IMR-90 (cell line): ENCODE measurements around the gene GTF2A1L. TPM values are rescaled to one million over a fixed set of nuclear protein-coding genes. Genes with fewer than 3 reads are reported as not detected.

Experiments
- ATAC-seq: fragments of 200-7000 bp; cut with Tn5 transposase; 2 replicates; pipeline ENCODE4 v1.9.1; 2020; ENCODE audit warnings: low read depth, mild to moderate bottlenecking, moderate library complexity
- BruUV-seq: library from RNA; stranded (reverse); fragments of 400-500 nt; replicated peaks from 2 replicates; lab custom pipeline; 2021; lab: Mats Ljungman, UMichigan
- CTCF ChIA-PET: fragments of 300-600 bp; formaldehyde crosslinking; extraction: SDS; loops from one replicate; lab custom pipeline; 2021; ENCODE audit warnings: antibody characterized with exemption; lab: Yijun Ruan, JAX
- POLR2A ChIA-PET: fragments of 300-600 bp; sonication (Branson Sonifier 250); formaldehyde crosslinking; loops from one replicate; lab custom pipeline; 2022; ENCODE audit warnings: antibody characterized with exemption; ENCODE audit not compliant: unreplicated experiment; lab: Charles Lee
- DNase-seq: peaks from one replicate; pipeline ENCODE4 v3.0.0; 2013
- H2AFZ ChIP-seq: replicated peaks from 2 replicates; pipeline ENCODE3; 2013; ENCODE audit warnings: low read length, mild to moderate bottlenecking; ENCODE audit not compliant: poor library complexity
- H2AK5ac ChIP-seq: 2 replicates; pipeline ENCODE4 v1.6.1; 2013; ENCODE audit warnings: low read depth, low read length, inconsistent platforms
- H2AK9ac ChIP-seq: replicated peaks from 2 replicates; pipeline ENCODE3; 2013; ENCODE audit warnings: mild to moderate bottlenecking, low read depth, low read length, moderate library complexity; ENCODE audit not compliant: poor library complexity
- H2BK120ac ChIP-seq: 2 replicates; pipeline ENCODE4 v1.6.1; 2013; ENCODE audit warnings: low read depth, low read length, inconsistent platforms
- H2BK15ac ChIP-seq: 3 replicates; pipeline ENCODE4 v1.6.1; 2013; ENCODE audit warnings: low read depth, low read length, inconsistent platforms
- H2BK20ac ChIP-seq: 2 replicates; pipeline ENCODE4 v1.6.1; 2013; ENCODE audit warnings: low read depth, mild to moderate bottlenecking, inconsistent platforms, low read length, moderate library complexity
- H2BK5ac ChIP-seq: 2 replicates; pipeline ENCODE4 v1.6.1; 2013; ENCODE audit warnings: mild to moderate bottlenecking, low read depth, low read length, inconsistent platforms; ENCODE audit not compliant: poor library complexity, severe bottlenecking
- H3K14ac ChIP-seq: replicated peaks from 2 replicates; pipeline ENCODE4 v1.6.1; 2013; ENCODE audit warnings: low read depth, low read length, inconsistent platforms
- H3K18ac ChIP-seq: 2 replicates; pipeline ENCODE4 v1.6.1; 2013; ENCODE audit warnings: low read depth, low read length, control low read depth
- H3K23ac ChIP-seq: 2 replicates; pipeline ENCODE4 v1.6.1; 2013; ENCODE audit warnings: low read depth, low read length, inconsistent platforms
- H3K27ac ChIP-seq: 2 replicates; pipeline ENCODE4 v1.5.1; 2013; ENCODE audit warnings: mild to moderate bottlenecking, control low read depth, low read length; ENCODE audit not compliant: insufficient read depth
- H3K27me3 ChIP-seq: 2 replicates; pipeline ENCODE4 v1.6.1; 2013; ENCODE audit warnings: low read length; ENCODE audit not compliant: control insufficient read depth, insufficient read depth
- H3K36me3 ChIP-seq: 2 replicates; pipeline ENCODE4 v1.6.1; 2013; ENCODE audit warnings: low read length, mixed read lengths; ENCODE audit not compliant: control insufficient read depth, insufficient read depth
- H3K4ac ChIP-seq: 2 replicates; pipeline ENCODE4 v1.6.1; 2013; ENCODE audit warnings: low read depth, low read length, inconsistent platforms
- H3K4me1 ChIP-seq: 2 replicates; pipeline ENCODE4 v1.6.1; 2013; ENCODE audit warnings: low read length, mixed read lengths; ENCODE audit not compliant: control insufficient read depth, insufficient read depth
- H3K4me2 ChIP-seq: 2 replicates; pipeline ENCODE4 v1.6.1; 2013; ENCODE audit warnings: low read depth, mild to moderate bottlenecking, control low read depth, low read length, moderate library complexity
- H3K4me3 ChIP-seq: 2 replicates; pipeline ENCODE4 v1.5.1; 2013; ENCODE audit warnings: low read depth, mild to moderate bottlenecking, control low read depth, low read length, moderate library complexity; ENCODE audit not compliant: insufficient read depth
- H3K56ac ChIP-seq: 2 replicates; pipeline ENCODE4 v1.6.1; 2013; ENCODE audit warnings: low read length, inconsistent platforms; ENCODE audit not compliant: insufficient read depth; ENCODE audit errors: extremely low read depth
- H3K79me1 ChIP-seq, 2 experiments: 2 replicates each; pipeline ENCODE4 v1.6.1; 2013; ENCODE audit warnings: low read length in 2 of 2, inconsistent platforms in 1 of 2, low read depth in 1 of 2
- H3K9ac ChIP-seq: 2 replicates; pipeline ENCODE4 v1.6.1; 2013; ENCODE audit warnings: low read depth, low read length, control low read depth
- H3K9me1 ChIP-seq: 2 replicates; pipeline ENCODE4 v1.6.1; 2013; ENCODE audit warnings: low read length, inconsistent platforms; ENCODE audit not compliant: insufficient read depth
- H3K9me3 ChIP-seq: 2 replicates; pipeline ENCODE4 v1.6.1; 2013; ENCODE audit warnings: low read length; ENCODE audit not compliant: control insufficient read depth, insufficient read depth
- H4K20me1 ChIP-seq: 2 replicates; pipeline ENCODE4 v1.6.1; 2013; ENCODE audit warnings: low read length, inconsistent platforms; ENCODE audit not compliant: insufficient read depth
- H4K5ac ChIP-seq: 2 replicates; pipeline ENCODE4 v1.6.1; 2013; ENCODE audit warnings: mild to moderate bottlenecking, low read depth, low read length, control low read depth
- H4K8ac ChIP-seq, 2 experiments: 2 replicates each; pipeline ENCODE4 v1.6.1; 2013; ENCODE audit warnings: low read depth in 2 of 2, low read length in 2 of 2, control low read depth in 1 of 2, inconsistent platforms in 1 of 2
- H4K91ac ChIP-seq: 2 replicates; pipeline ENCODE4 v1.6.1; 2013; ENCODE audit warnings: low read depth, low read length, inconsistent platforms; ENCODE audit not compliant: insufficient read depth
- BHLHE40 ChIP-seq: fragments of 150-350 bp; IDR thresholded peaks from 2 replicates; pipeline ENCODE4 v1.6.1; 2016; ENCODE audit warnings: mild to moderate bottlenecking, low read depth, low read length
- CEBPB ChIP-seq: IDR thresholded peaks from 2 replicates; pipeline ENCODE4 v1.6.1; 2012; ENCODE audit warnings: low read depth, low read length, improper control_type of control experiment
- CHD1 ChIP-seq: IDR thresholded peaks from 2 replicates; pipeline ENCODE4 v1.6.1; 2012; ENCODE audit warnings: low read depth, low read length, improper control_type of control experiment
- ELK1 ChIP-seq: fragments of 150-350 bp; IDR thresholded peaks from 2 replicates; pipeline ENCODE4 v1.6.1; 2016; ENCODE audit warnings: low read depth, mild to moderate bottlenecking, low read length, moderate library complexity, borderline replicate concordance
- MAFK ChIP-seq: IDR thresholded peaks from 2 replicates; pipeline ENCODE4 v1.6.1; 2012; ENCODE audit warnings: low read depth, low read length, improper control_type of control experiment
- MAZ ChIP-seq: IDR thresholded peaks from 2 replicates; pipeline ENCODE4 v1.6.1; 2012; ENCODE audit warnings: low read depth, mild to moderate bottlenecking, low read length, improper control_type of control experiment, moderate library complexity, borderline replicate concordance
- MXI1 ChIP-seq: IDR thresholded peaks from 2 replicates; pipeline ENCODE4 v1.6.1; 2012; ENCODE audit warnings: low read depth, mild to moderate bottlenecking, low read length, moderate library complexity, borderline replicate concordance
- NFE2L2 ChIP-seq: fragments of 150-350 bp; IDR thresholded peaks from 2 replicates; pipeline ENCODE4 v1.6.1; 2016; ENCODE audit warnings: low read depth, mild to moderate bottlenecking, low read length
- POLR2A ChIP-seq: IDR thresholded peaks from 2 replicates; pipeline ENCODE4 v1.6.1; 2012; ENCODE audit warnings: mild to moderate bottlenecking, low read depth, low read length
- RAD21 ChIP-seq: IDR thresholded peaks from 2 replicates; pipeline ENCODE4 v1.6.1; 2012; ENCODE audit warnings: low read length, improper control_type of control experiment
- RCOR1 ChIP-seq: IDR thresholded peaks from 2 replicates; pipeline ENCODE4 v1.6.1; 2012; ENCODE audit warnings: mild to moderate bottlenecking, low read length, improper control_type of control experiment; ENCODE audit not compliant: insufficient replicate concordance
- RFX5 ChIP-seq: IDR thresholded peaks from 2 replicates; pipeline ENCODE4 v1.8.0; 2012; ENCODE audit warnings: low read depth, mild to moderate bottlenecking, low read length, moderate library complexity
- SMC3 ChIP-seq: fragments of 150-350 bp; IDR thresholded peaks from 2 replicates; pipeline ENCODE4 v1.6.1; 2016; ENCODE audit warnings: low read depth, mild to moderate bottlenecking, antibody characterized with exemption, low read length, moderate library complexity
- USF2 ChIP-seq: fragments of 150-350 bp; IDR thresholded peaks from 2 replicates; pipeline ENCODE4 v1.6.1; 2017; ENCODE audit warnings: mild to moderate bottlenecking, antibody characterized with exemption, low read length, low read depth
- dilution Hi-C: fragments of 300-500 bp; cut with HindIII; formaldehyde crosslinking; loops from one replicate; pipeline ENCODE4 v1.14.3; 2018; ENCODE audit warnings: low sequenced_read_pairs; ENCODE audit not compliant: unreplicated experiment
- in situ Hi-C: fragments of 300-500 bp; cut with MboI; formaldehyde crosslinking; loops from 3 replicates; pipeline ENCODE4 v1.14.3; 2019; ENCODE audit warnings: low sequenced_read_pairs, inconsistent platforms, mixed read lengths
- intact Hi-C: fragments of 100-400 bp; cut with micrococcal nuclease; formaldehyde crosslinking; loops from 2 replicates; pipeline ENCODE4 v1.10.0; 2022
- polyA plus RNA-seq, 3 experiments: library from polyadenylated mRNA; depleted of rRNA; stranded (reverse); fragments of >200 nt; gene quantifications; 2 replicates each; pipeline ENCODE4 v1.2.3, GENCODE V29; 2012; ENCODE audit warnings: low replicate concordance in 1 of 3
- total RNA-seq: library from RNA; depleted of rRNA; stranded (reverse); fragments of >200 nt; gene quantifications from 2 replicates; pipeline ENCODE4 v1.2.3, GENCODE V29; 2012

Gene GTF2A1L
- total and polyA plus RNA-seq, 2 of the 4 experiments (the other 2 are of a cell fraction) = not detected

DNA sequence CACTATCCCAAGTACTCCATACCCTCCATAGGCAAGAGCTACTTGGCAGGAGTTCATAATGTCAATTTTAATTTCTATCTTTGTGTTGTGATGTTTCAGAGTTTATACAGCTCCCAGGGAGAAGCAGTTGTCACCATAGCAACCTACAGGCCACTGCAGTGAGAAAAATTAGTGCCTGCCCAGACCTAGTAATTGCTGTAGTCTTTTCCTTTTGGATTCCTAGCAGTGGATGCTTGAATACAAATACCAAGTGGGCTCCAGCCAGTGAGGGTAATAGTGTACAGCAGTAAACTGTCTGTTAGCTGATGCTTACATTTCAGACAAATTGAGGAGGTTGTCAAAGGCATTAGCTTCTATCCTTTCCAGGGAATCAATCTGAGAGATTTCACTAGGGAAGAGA is 111.2 kb downstream of the GTF2A1L start:
- Histone ChIP-seq H3K4ac (no peak overlapping the region), H4K5ac (no peak overlapping the region; the same call in 1 of the 2 replicates), H3K9ac (no peak overlapping the region), H2AK9ac (no peak overlapping the region), H2AK5ac (peak overlapping the region; percentile 22; the same call in 1 of the 2 replicates), H4K20me1 (no peaks in the 10 kb centered on the region), H3K4me1 (peaks cover 12% of the 10 kb centered on the region), H4K8ac (peak overlapping the region; percentile 19 to 30; a peak in 1 of 4 replicates), H2BK15ac (peak overlapping the region; percentile 12; the same call in 1 of the 3 replicates), H2AFZ (no peak overlapping the region), H3K23ac (no peak overlapping the region), H4K91ac (0 out of 2 replicates have a peak overlapping the region, but pooled peaks have one; percentile 4), H3K4me2 (no peak overlapping the region), H2BK5ac (no peak overlapping the region), H3K36me3 (no peaks in the 10 kb centered on the region), H3K79me1 (no peaks in the 10 kb centered on the region), H3K14ac (no peak overlapping the region; the same call in 1 of the 2 replicates), H3K18ac (peak overlapping the region; percentile 79; the same call in 1 of the 2 replicates), H2BK120ac (peak overlapping the region; percentile 65), H3K4me3 (no peak overlapping the region), H3K27me3 (no peaks in the 10 kb centered on the region), H3K9me1 (no peaks in the 10 kb centered on the region), H2BK20ac (no peak overlapping the region; the same call in 1 of the 2 replicates), H3K27ac (no peak overlapping the region), H3K9me3 (no peaks in the 10 kb centered on the region), H3K56ac (no peak overlapping the region)
- ChIA-PET CTCF (interaction anchor here (0.8 to 1.6 kb wide), 3 partner anchors 9 to 128 kb away, joined by 3 read pairs; no protein-coding TSS in a partner anchor), POLR2A (no interaction called here)
- peak; percentile 38 for ATAC-seq
- in situ Hi-C loops = no loop called here
- BruUV-seq = no TSS peak
- dilution Hi-C loops = no loop called here
- no peak for DNase-seq
- intact Hi-C loops = loop anchor here (10.0 kb wide), 1 partner anchor 516 kb away; no protein-coding TSS in a partner anchor
- no peak for TF ChIP-seq BHLHE40
- no peak for TF ChIP-seq RFX5
- no peak for TF ChIP-seq ELK1
- TF ChIP-seq MAFK = no peak
- TF ChIP-seq CEBPB = no peak
- no peak for TF ChIP-seq RAD21
- TF ChIP-seq MXI1 = no peak
- TF ChIP-seq MAZ = no peak
- TF ChIP-seq NFE2L2 = no peak
- no peak for TF ChIP-seq SMC3
- TF ChIP-seq POLR2A = no peak
- no peak for TF ChIP-seq USF2
- TF ChIP-seq CHD1 = no peak
- TF ChIP-seq RCOR1 = no peak
